ENCODE results near the gene MRPL54. TPM values are rescaled to one million over a fixed set of nuclear protein-coding genes. Genes with fewer than 3 reads are reported as not detected.

Gene MRPL54
- total RNA-seq, 1 donor from 2014 or later, result 35.9 TPM

- no peak for DNase-seq (ENCODE audit: extremely low spot score, unreplicated experiment)
- H3K27me3 Mint-ChIP-seq, result peaks cover 3% of the 10 kb centered on the region
- no peaks in the 10 kb centered on the region for H3K9me3 Mint-ChIP-seq
- no peak for TF ChIP-seq CTCF (conservative IDR thresholded peaks at IDR 0.05)
- no peak within 1 kb of the TSS for H3K4me3 Mint-ChIP-seq
- H3K36me3 Mint-ChIP-seq, result no peaks in the 10 kb centered on the region
- peak within 1 kb of the TSS; percentile 47 for H3K27ac Mint-ChIP-seq
- H3K4me1 Mint-ChIP-seq (ENCODE audit: unreplicated experiment), result no peaks in the 10 kb centered on the region
Observed at GRCh38 chr19:3771906-3772455, 9.5 kb downstream of the MRPL54 start, which contains the start of gene RAX2. TSS of gene RAX2 (minus strand) at chr19:3772228. CDS start at chr19:3771742, 486 bp downstream.

GRCh38 chr19:3773814-3774515 lies 11.5 kb downstream of the MRPL54 start:
- no peaks in the 10 kb centered on the region for H3K4me1 Mint-ChIP-seq (ENCODE audit: unreplicated experiment)
- no peak overlapping the region for H3K4me3 Mint-ChIP-seq
- DNase-seq (ENCODE audit: extremely low spot score, unreplicated experiment), result no peak
- H3K9me3 Mint-ChIP-seq, result no peaks in the 10 kb centered on the region
- H3K27me3 Mint-ChIP-seq, result peaks cover 3% of the 10 kb centered on the region
- no peaks in the 10 kb centered on the region for H3K36me3 Mint-ChIP-seq
- TF ChIP-seq CTCF (conservative IDR thresholded peaks at IDR 0.05), result no peak
- H3K27ac Mint-ChIP-seq, result no peak overlapping the region

GRCh38 chr19:3774621-3775373 lies 12.3 kb downstream of the MRPL54 start:
- H3K36me3 Mint-ChIP-seq, result no peaks in the 10 kb centered on the region
- no peaks in the 10 kb centered on the region for H3K9me3 Mint-ChIP-seq
- H3K4me1 Mint-ChIP-seq (ENCODE audit: unreplicated experiment), result no peaks in the 10 kb centered on the region
- no peak for TF ChIP-seq CTCF (conservative IDR thresholded peaks at IDR 0.05)
- H3K27me3 Mint-ChIP-seq, result peaks cover 3% of the 10 kb centered on the region
- DNase-seq (ENCODE audit: extremely low spot score, unreplicated experiment), result no peak
- H3K4me3 Mint-ChIP-seq, result no peak overlapping the region
- no peak overlapping the region for H3K27ac Mint-ChIP-seq

GRCh38 chr19:3775374-3775711 lies 12.9 kb downstream of the MRPL54 start:
- no peaks in the 10 kb centered on the region for H3K36me3 Mint-ChIP-seq
- no peak overlapping the region for H3K27ac Mint-ChIP-seq
- TF ChIP-seq CTCF (conservative IDR thresholded peaks at IDR 0.05), result no peak
- no peaks in the 10 kb centered on the region for H3K4me1 Mint-ChIP-seq (ENCODE audit: unreplicated experiment)
- DNase-seq (ENCODE audit: extremely low spot score, unreplicated experiment), result no peak
- no peak overlapping the region for H3K4me3 Mint-ChIP-seq
- peaks cover 3% of the 10 kb centered on the region for H3K27me3 Mint-ChIP-seq
- H3K9me3 Mint-ChIP-seq, result no peaks in the 10 kb centered on the region

GRCh38 chr19:3775831-3776230 lies 13.3 kb downstream of the MRPL54 start:
- no peak for DNase-seq (ENCODE audit: extremely low spot score, unreplicated experiment)
- Mint-ChIP-seq H3K9me3 (no peaks in the 10 kb centered on the region), H3K4me1 (ENCODE audit: unreplicated experiment) (no peaks in the 10 kb centered on the region), H3K27ac (no peak overlapping the region), H3K36me3 (no peaks in the 10 kb centered on the region), H3K4me3 (no peak overlapping the region), H3K27me3 (peaks cover 3% of the 10 kb centered on the region)
- no peak for TF ChIP-seq CTCF (conservative IDR thresholded peaks at IDR 0.05)
